DOHH2 (cell line): Measurements from ENCODE around the gene TRIB2.

Experiments
- H3F3A ChIP-seq: fragments of 200-600 bp; sonication (generic), shearing (Covaris generic); 2 replicates; pipeline ENCODE4 v1.6.0; 2016; ENCODE audit warnings: antibody characterized with exemption, mild to moderate bottlenecking; ENCODE audit not compliant: control insufficient read depth, insufficient read depth
- H3K27ac ChIP-seq: fragments of 200-600 bp; sonication (generic); 2 replicates; pipeline ENCODE4 v1.5.1; 2014; ENCODE audit warnings: low read depth, mild to moderate bottlenecking, low read length, moderate library complexity
- H3K27me3 ChIP-seq: fragments of 200-600 bp; sonication (generic); 2 replicates; pipeline ENCODE4 v1.6.1; 2014; ENCODE audit warnings: mild to moderate bottlenecking, low read length, mixed read lengths; ENCODE audit not compliant: control insufficient read depth
- H3K36me3 ChIP-seq: fragments of 200-600 bp; sonication (generic); 2 replicates; pipeline ENCODE4 v1.6.1; 2014; ENCODE audit warnings: mild to moderate bottlenecking, low read length, moderate library complexity, mixed read lengths; ENCODE audit not compliant: control insufficient read depth
- H3K4me1 ChIP-seq: fragments of 200-600 bp; sonication (generic); 2 replicates; pipeline ENCODE4 v1.6.1; 2014; ENCODE audit warnings: mild to moderate bottlenecking, low read length, mixed read lengths; ENCODE audit not compliant: control insufficient read depth
- H3K4me2 ChIP-seq: fragments of 200-600 bp; sonication (generic); 2 replicates; pipeline ENCODE4 v1.6.0; 2014; ENCODE audit warnings: mild to moderate bottlenecking, low read length, moderate library complexity
- H3K4me3 ChIP-seq: fragments of 200-600 bp; sonication (generic); 2 replicates; pipeline ENCODE4 v1.5.1; 2014; ENCODE audit warnings: mild to moderate bottlenecking, low read length, mixed read lengths
- H3K79me2 ChIP-seq: fragments of 200-600 bp; sonication (generic); 2 replicates; pipeline ENCODE4 v1.6.1; 2014; ENCODE audit warnings: mild to moderate bottlenecking, low read length, mixed read lengths; ENCODE audit not compliant: control insufficient read depth
- H3K9me2 ChIP-seq: fragments of 200-600 bp; sonication (generic); replicated peaks from 2 replicates; pipeline ENCODE4 v1.6.1; 2014; ENCODE audit warnings: mild to moderate bottlenecking, low read length, mixed read lengths; ENCODE audit not compliant: control insufficient read depth
- H3K9me3 ChIP-seq: fragments of 200-600 bp; sonication (generic); 2 replicates; pipeline ENCODE4 v1.6.1; 2014; ENCODE audit warnings: antibody characterized with exemption, low read length, mixed read lengths; ENCODE audit not compliant: control insufficient read depth, insufficient read depth
- H4K20me1 ChIP-seq: fragments of 200-600 bp; sonication (generic); 2 replicates; pipeline ENCODE4 v1.6.0; 2014; ENCODE audit warnings: low read depth, mild to moderate bottlenecking, antibody characterized with exemption, low read length, moderate library complexity; ENCODE audit not compliant: control insufficient read depth, insufficient read depth
- EZH2phosphoT487 ChIP-seq: fragments of 200-600 bp; sonication (generic); IDR thresholded peaks from 2 replicates; pipeline ENCODE4 v1.6.1; 2017; ENCODE audit warnings: borderline replicate concordance, mild to moderate bottlenecking, antibody characterized with exemption, low read length, moderate library complexity, mixed read lengths
- TF ChIP-seq, protein P1 (sequence below): fragments of 200-600 bp; sonication (generic); IDR thresholded peaks from one replicate; pipeline ENCODE4 v1.5.1; 2014; ENCODE audit warnings: antibody characterized with exemption, mild to moderate bottlenecking, low read depth, low read length; ENCODE audit not compliant: poor library complexity, severe bottlenecking

Gene TRIB2

DNA sequence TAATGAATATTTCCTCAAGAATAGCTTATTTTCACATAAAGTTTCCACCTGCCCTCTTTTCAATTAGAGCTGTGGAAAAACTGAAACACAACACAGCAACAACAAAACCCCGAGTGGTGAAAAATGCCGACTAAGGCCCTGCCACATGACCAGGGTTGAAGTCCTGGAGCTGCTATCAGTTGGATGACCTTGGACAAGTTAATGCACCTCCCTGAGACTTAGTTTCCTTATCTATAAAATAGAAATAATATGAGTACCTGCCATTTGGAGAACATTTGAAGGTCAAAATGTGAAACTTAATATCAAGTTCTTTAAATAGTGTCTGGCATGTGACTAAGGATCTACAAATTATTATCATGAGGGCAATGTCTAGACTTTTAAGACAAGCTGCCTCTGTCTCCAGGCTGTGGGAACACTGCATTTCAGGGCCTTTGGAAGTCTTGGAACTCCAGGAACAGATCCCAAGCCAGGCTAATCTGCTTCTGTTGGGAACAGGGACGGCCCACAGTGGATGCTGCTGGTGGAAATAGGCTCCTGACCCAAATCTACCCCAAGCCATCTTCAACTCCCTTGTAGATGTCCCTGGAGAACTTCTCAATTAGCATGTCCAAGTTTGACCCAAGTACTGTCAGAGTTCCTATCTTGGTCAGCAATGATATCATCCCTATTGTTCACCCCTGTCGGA is 42.0 kb upstream of the TRIB2 start:
- Histone ChIP-seq H3K27ac (no peak overlapping the region), H3K27me3 (no peaks in the 10 kb centered on the region), H3K4me1 (no peaks in the 10 kb centered on the region), H3K9me3 (0 out of 2 replicates have a peak, but pooled peaks cover 5% of the 10 kb centered on the region), H3F3A (no peaks in the 10 kb centered on the region), H3K9me2 (no peaks in the 10 kb centered on the region), H4K20me1 (no peaks in the 10 kb centered on the region), H3K4me2 (no peak overlapping the region), H3K4me3 (no peak overlapping the region), H3K36me3 (no peaks in the 10 kb centered on the region), H3K79me2 (no peaks in the 10 kb centered on the region)
- TF ChIP-seq, protein P1, sequence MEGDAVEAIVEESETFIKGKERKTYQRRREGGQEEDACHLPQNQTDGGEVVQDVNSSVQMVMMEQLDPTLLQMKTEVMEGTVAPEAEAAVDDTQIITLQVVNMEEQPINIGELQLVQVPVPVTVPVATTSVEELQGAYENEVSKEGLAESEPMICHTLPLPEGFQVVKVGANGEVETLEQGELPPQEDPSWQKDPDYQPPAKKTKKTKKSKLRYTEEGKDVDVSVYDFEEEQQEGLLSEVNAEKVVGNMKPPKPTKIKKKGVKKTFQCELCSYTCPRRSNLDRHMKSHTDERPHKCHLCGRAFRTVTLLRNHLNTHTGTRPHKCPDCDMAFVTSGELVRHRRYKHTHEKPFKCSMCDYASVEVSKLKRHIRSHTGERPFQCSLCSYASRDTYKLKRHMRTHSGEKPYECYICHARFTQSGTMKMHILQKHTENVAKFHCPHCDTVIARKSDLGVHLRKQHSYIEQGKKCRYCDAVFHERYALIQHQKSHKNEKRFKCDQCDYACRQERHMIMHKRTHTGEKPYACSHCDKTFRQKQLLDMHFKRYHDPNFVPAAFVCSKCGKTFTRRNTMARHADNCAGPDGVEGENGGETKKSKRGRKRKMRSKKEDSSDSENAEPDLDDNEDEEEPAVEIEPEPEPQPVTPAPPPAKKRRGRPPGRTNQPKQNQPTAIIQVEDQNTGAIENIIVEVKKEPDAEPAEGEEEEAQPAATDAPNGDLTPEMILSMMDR = no peak
- TF ChIP-seq EZH2phosphoT487 = no peak

DNA sequence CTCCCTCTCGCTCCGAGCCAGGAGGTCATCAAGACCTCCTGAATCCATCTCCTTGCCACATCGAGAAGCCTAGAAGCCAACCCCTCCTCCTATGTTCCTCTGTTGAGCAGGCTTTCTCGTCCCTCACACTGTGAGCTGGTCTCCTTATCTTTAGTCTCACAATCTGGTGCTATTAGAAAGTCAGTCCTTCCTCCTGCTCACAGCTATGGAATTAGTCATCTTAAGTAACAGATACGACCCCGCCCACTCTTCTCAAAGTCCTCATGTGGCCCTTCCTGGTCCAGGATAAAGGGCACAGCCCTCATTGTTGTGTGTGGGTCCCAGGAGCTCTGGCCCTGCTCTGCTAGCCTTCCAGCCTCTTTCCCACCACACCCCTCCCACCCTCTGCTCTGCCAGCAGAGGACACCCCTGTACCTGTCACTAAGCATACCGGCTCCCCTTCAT is 41.4 kb upstream of the TRIB2 start:
- Histone ChIP-seq H3K79me2 (no peaks in the 10 kb centered on the region), H3K4me3 (no peak overlapping the region), H3K9me3 (peaks cover 5% of the 10 kb centered on the region; the same call in 1 of the 2 replicates), H3K27ac (no peak overlapping the region), H3K4me1 (no peaks in the 10 kb centered on the region), H3K9me2 (no peaks in the 10 kb centered on the region), H3F3A (no peaks in the 10 kb centered on the region), H3K27me3 (no peaks in the 10 kb centered on the region), H4K20me1 (no peaks in the 10 kb centered on the region), H3K36me3 (no peaks in the 10 kb centered on the region), H3K4me2 (no peak overlapping the region)
- TF ChIP-seq, protein P1 = no peak
- no peak for TF ChIP-seq EZH2phosphoT487

DNA sequence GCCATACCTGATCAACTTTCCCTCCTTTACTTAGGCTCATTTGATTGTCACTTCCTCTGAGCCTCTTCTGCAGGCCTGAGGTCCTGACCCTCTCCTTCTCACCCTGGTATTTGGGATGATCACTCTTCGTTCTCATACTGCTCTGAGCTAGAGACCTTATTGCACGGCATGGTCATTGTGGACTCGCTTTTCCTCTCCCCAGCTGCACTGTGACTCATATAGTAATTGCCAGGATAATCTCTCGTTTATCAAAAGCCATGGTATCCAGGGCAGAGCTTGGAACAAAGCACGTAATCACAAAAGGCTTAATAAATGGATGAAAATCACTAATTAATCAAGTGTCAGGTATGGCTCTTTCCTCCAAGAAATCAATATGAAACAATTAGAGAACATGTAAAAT is 40.9 kb upstream of the TRIB2 start:
- Histone ChIP-seq H3K9me2 (no peaks in the 10 kb centered on the region), H4K20me1 (no peaks in the 10 kb centered on the region), H3K36me3 (no peaks in the 10 kb centered on the region), H3K79me2 (no peaks in the 10 kb centered on the region), H3K27ac (no peak overlapping the region), H3K27me3 (no peaks in the 10 kb centered on the region), H3K4me2 (no peak overlapping the region), H3K4me1 (no peaks in the 10 kb centered on the region), H3K4me3 (no peak overlapping the region), H3K9me3 (peaks cover 8% of the 10 kb centered on the region; the same call in 1 of the 2 replicates), H3F3A (no peaks in the 10 kb centered on the region)
- TF ChIP-seq EZH2phosphoT487 = no peak
- TF ChIP-seq, protein P1 = no peak
